ENCODE results near the gene PYCARD. TPM values are rescaled to one million over a fixed set of nuclear protein-coding genes. Genes with fewer than 3 reads are reported as not detected.
"Not testable (repeated sequence)": the region's sequence is repeated elsewhere in the genome, so short reads cannot be mapped to it uniquely, and the experiment has no call there.

The PYCARD gene
- total and polyA plus RNA-seq, 10 of the 15 experiments (the other 5 are each of a cell fraction or from before 2014, with no cell fraction given), result 5.1 to 106 (median 45.9) TPM

GRCh38 chr16:31195861-31196260 is 6.7 kb downstream of the PYCARD start:
- H3K27ac ChIP-seq (ENCODE audit: control insufficient read depth, insufficient read depth); intact Hi-C loops (cut with micrococcal nuclease; ENCODE audit: unreplicated experiment); BruUV-seq (replicated peaks); H3K4me1 ChIP-seq (ENCODE audit: control insufficient read depth, insufficient read depth, low read length); RAD21 ChIA-PET (ENCODE audit: unreplicated experiment); H2AFZ ChIP-seq (ENCODE audit: control insufficient read depth, low read depth, low read length); SMC1A ChIA-PET (ENCODE audit: uncharacterized antibody, unreplicated experiment); H3K79me2 ChIP-seq (ENCODE audit: control insufficient read depth, insufficient read depth, low read length); H3K9me3 ChIP-seq (replicated peaks; ENCODE audit: control insufficient read depth, insufficient read depth, low read length); FAIRE-seq; H4K20me1 ChIP-seq (ENCODE audit: control insufficient read depth, insufficient read depth); H3K4me2 ChIP-seq (ENCODE audit: control insufficient read depth, insufficient read depth); ATAC-seq; H3K4me3 ChIP-seq; H3K27me3 ChIP-seq (replicated peaks in 1 of 2; ENCODE audit: control insufficient read depth in 2 of 2, insufficient read depth in 2 of 2, low read length in 1 of 2); H3K9ac ChIP-seq (ENCODE audit: control insufficient read depth, insufficient read depth, low read length); DNase-seq (ENCODE audit: low read depth, low spot score); in situ Hi-C loops (cut with MboI): not testable (repeated sequence)
- peaks cover 15 to 41% of the 10 kb centered on the region in 2 experiments for H3K36me3 ChIP-seq (ENCODE audit: control insufficient read depth in 2 of 2, insufficient read depth in 2 of 2, low read length in 1 of 2)
- CTCF ChIA-PET, result interaction anchor here (1.5 kb wide), 1 partner anchor 12 kb away, joined by 4 read pairs; no protein-coding TSS in a partner anchor
- POLR2A ChIA-PET, result interaction anchor here (1.0 kb wide), 1 partner anchor 12 kb away, joined by 3 read pairs; no protein-coding TSS in a partner anchor
- WGBS (ENCODE audit: insufficient coverage, insufficient replicate concordance, low lambda C conversion rate, missing lambda C conversion rate), result 84% methylated on average over 11 of the region's 11 CpGs

- ChIA-PET POLR2A (interaction anchor here (0.6 kb wide), 1 partner anchor 10 kb away, joined by 3 read pairs; no protein-coding TSS in a partner anchor), CTCF (no interaction called here), SMC1A (ENCODE audit: uncharacterized antibody, unreplicated experiment) (no interaction called here), RAD21 (ENCODE audit: unreplicated experiment) (no interaction called here)
- no peaks in the 10 kb centered on the region for H3K27me3 ChIP-seq (replicated peaks in 1 of 2; ENCODE audit: control insufficient read depth in 2 of 2, insufficient read depth in 2 of 2, low read length in 1 of 2)
- peaks cover 3% of the 10 kb centered on the region for H3K79me2 ChIP-seq (ENCODE audit: control insufficient read depth, insufficient read depth, low read length)
- H3K27ac ChIP-seq (ENCODE audit: control insufficient read depth, insufficient read depth), result no peak overlapping the region
- H4K20me1 ChIP-seq (ENCODE audit: control insufficient read depth, insufficient read depth), result no peaks in the 10 kb centered on the region
- no peak overlapping the region for H3K4me2 ChIP-seq (ENCODE audit: control insufficient read depth, insufficient read depth)
- intact Hi-C loops (cut with micrococcal nuclease; ENCODE audit: unreplicated experiment), result no loop called here
- H3K4me1 ChIP-seq (ENCODE audit: control insufficient read depth, insufficient read depth, low read length), result peaks cover 4% of the 10 kb centered on the region
- DNase-seq (ENCODE audit: low read depth, low spot score) (no peak), ATAC-seq (peak; percentile 8; the same call in 2 of the 3 replicates), FAIRE-seq (no peak)
- no TSS peak for BruUV-seq (replicated peaks)
- in situ Hi-C loops (cut with MboI), result no loop called here
- no peaks in the 10 kb centered on the region for H3K9me3 ChIP-seq (replicated peaks; ENCODE audit: control insufficient read depth, insufficient read depth, low read length)
- TF ChIP-seq POLR2A (IDR thresholded peaks at IDR 0.05; ENCODE audit: low read depth, low read length) (peak; percentile 43; the same call in 1 of the 2 replicates), PAX8 (IDR thresholded peaks at IDR 0.05) (no peak), POU2F2 (IDR thresholded peaks at IDR 0.05; ENCODE audit: borderline replicate concordance, low read depth, low read length) (0 out of 3 replicates have a peak, but pooled peaks have one; percentile 26), PAX5 (IDR thresholded peaks at IDR 0.05; ENCODE audit: borderline replicate concordance, low read depth, low read length) (0 out of 2 replicates have a peak, but pooled peaks have one; percentile 26), ZNF217 (IDR thresholded peaks at IDR 0.05) (no peak), NR2C2 (IDR thresholded peaks at IDR 0.05; ENCODE audit: borderline replicate concordance, control insufficient read depth, insufficient read length, low read depth) (no peak), POLR2AphosphoS5 (IDR thresholded peaks at IDR 0.05; ENCODE audit: low read length) (peak; percentile 86)
- H2AFZ ChIP-seq (ENCODE audit: control insufficient read depth, low read depth, low read length), result no peak overlapping the region
- H3K36me3 ChIP-seq (ENCODE audit: control insufficient read depth in 2 of 2, insufficient read depth in 2 of 2, low read length in 1 of 2), result peaks cover 23 to 49% of the 10 kb centered on the region in 2 experiments
- no peak overlapping the region for H3K4me3 ChIP-seq
- H3K9ac ChIP-seq (ENCODE audit: control insufficient read depth, insufficient read depth, low read length), result no peak overlapping the region
- 70% methylated on average over 7 of the region's 7 CpGs for WGBS (ENCODE audit: insufficient coverage, insufficient replicate concordance, low lambda C conversion rate, missing lambda C conversion rate)
Measured at GRCh38 chr16:31194898-31195297, 7.7 kb downstream of the PYCARD start.
